AG10803 (cell line): Measurements from ENCODE around the gene ZDHHC22.

ENCODE experiments used
- DNase-seq: peaks from one replicate; pipeline ENCODE4 v3.0.0; 2010; ENCODE audit warnings: low read depth
- H3K4me3 ChIP-seq: 2 replicates; pipeline ENCODE4 v1.5.1; 2011; ENCODE audit warnings: mild to moderate bottlenecking, low read length, control low read depth
- CTCF ChIP-seq: conservative IDR thresholded peaks from 2 replicates; pipeline ENCODE4 v1.5.1; 2011; ENCODE audit warnings: mild to moderate bottlenecking, low read length, control low read depth, inconsistent platforms

The ZDHHC22 gene

GRCh38 chr14:77094672-77095284 lies 46.8 kb downstream of the ZDHHC22 start:
- TF ChIP-seq CTCF, result peak; percentile 95
- peak; percentile 76 for DNase-seq
- H3K4me3 ChIP-seq, result no peak overlapping the region

- no peak overlapping the region for H3K4me3 ChIP-seq
- no peak for DNase-seq
- TF ChIP-seq CTCF, result no peak
Measured at GRCh38 chr14:77092676-77093075, 48.9 kb downstream of the ZDHHC22 start.

GRCh38 chr14:77091518-77091917 lies 50.1 kb downstream of the ZDHHC22 start:
- no peak overlapping the region for H3K4me3 ChIP-seq
- no peak for TF ChIP-seq CTCF
- DNase-seq, result no peak

- TF ChIP-seq CTCF, result no peak
- DNase-seq, result no peak
- no peak overlapping the region for H3K4me3 ChIP-seq
Measured at GRCh38 chr14:77088645-77089044, 52.9 kb downstream of the ZDHHC22 start.

GRCh38 chr14:77088219-77088618 lies 53.4 kb downstream of the ZDHHC22 start:
- TF ChIP-seq CTCF, result no peak
- no peak for DNase-seq
- H3K4me3 ChIP-seq, result no peak overlapping the region

- H3K4me3 ChIP-seq, result no peak overlapping the region
- TF ChIP-seq CTCF, result no peak
- no peak for DNase-seq
Measured at GRCh38 chr14:77087631-77088030, 54.0 kb downstream of the ZDHHC22 start.

GRCh38 chr14:77086951-77087350 lies 54.6 kb downstream of the ZDHHC22 start:
- no peak for TF ChIP-seq CTCF
- DNase-seq, result no peak
- H3K4me3 ChIP-seq, result no peak overlapping the region
